Natural killer cell (primary cell): Measurements from ENCODE around the gene GPR157. TPM values are rescaled to one million over a fixed set of nuclear protein-coding genes. Genes with fewer than 3 reads are reported as not detected.

ENCODE experiments used
- ATAC-seq, 3 donors: fragments of 150-1000 bp in 2 of 3; fragments of 200-7000 bp in 1 of 3; cut with Tn5 transposase; 1 replicate in 1 of 3; 2 replicates in 2 of 3; pipeline ENCODE4 v1.10.0; 2021; ENCODE audit warnings: mild to moderate bottlenecking in 2 of 3, moderate library complexity in 2 of 3
- DNase-seq, 2 donors: peaks; one replicate each; pipeline versions ENCODE4 v3.0.0 to v3.0.0-alpha.2; 2013 to 2021; ENCODE audit warnings: mixed read lengths in 1 of 2
- H3K27ac ChIP-seq: one replicate; pipeline ENCODE4 v1.5.1; 2013; ENCODE audit warnings: mild to moderate bottlenecking, low read length
- H3K27me3 ChIP-seq: one replicate; pipeline ENCODE4 v1.6.1; 2013; ENCODE audit warnings: low read length; ENCODE audit not compliant: control insufficient read depth, insufficient read depth
- H3K36me3 ChIP-seq: one replicate; pipeline ENCODE4 v1.6.1; 2013; ENCODE audit warnings: low read length; ENCODE audit not compliant: control insufficient read depth, insufficient read depth
- H3K4me1 ChIP-seq: one replicate; pipeline ENCODE4 v1.6.1; 2013; ENCODE audit warnings: low read length; ENCODE audit not compliant: control insufficient read depth, insufficient read depth
- H3K4me3 ChIP-seq: one replicate; pipeline ENCODE4 v1.5.1; 2013; ENCODE audit warnings: low read length
- H3K9me3 ChIP-seq: one replicate; pipeline ENCODE4 v1.6.1; 2013; ENCODE audit warnings: low read length; ENCODE audit not compliant: control insufficient read depth, insufficient read depth
- H3K27ac Mint-ChIP-seq, 2 donors: one replicate each; pipeline ENCODE4 v1.8.0; 2022; ENCODE audit warnings: mild to moderate bottlenecking in 2 of 2, mixed read lengths in 2 of 2, moderate library complexity in 1 of 2
- H3K27me3 Mint-ChIP-seq, 2 donors: one replicate each; pipeline ENCODE4 v1.8.0; 2022; ENCODE audit warnings: low read depth in 2 of 2, mixed read lengths in 2 of 2
- H3K36me3 Mint-ChIP-seq: one replicate; pipeline ENCODE4 v1.8.0; 2022; ENCODE audit warnings: mixed read lengths
- H3K4me1 Mint-ChIP-seq, 2 donors: one replicate each; pipeline ENCODE4 v1.8.0; 2022; ENCODE audit warnings: mixed read lengths in 2 of 2
- H3K4me3 Mint-ChIP-seq: one replicate; pipeline ENCODE4 v1.8.0; 2022; ENCODE audit warnings: mild to moderate bottlenecking, moderate library complexity, mixed read lengths
- H3K9me3 Mint-ChIP-seq, 2 donors: one replicate each; pipeline ENCODE4 v1.8.0; 2022; ENCODE audit warnings: mixed read lengths in 2 of 2
- CTCF ChIP-seq: fragments of 200-600 bp; IDR thresholded peaks from one replicate; pipeline ENCODE4 v1.8.0; 2022; ENCODE audit warnings: antibody characterized with exemption
- WGBS: methylation state at CpG from one replicate; pipeline ENCODE4 v1.1.7; 2013; ENCODE audit warnings: missing lambda C conversion rate; ENCODE audit not compliant: insufficient coverage; 5-methylcytosine and 5-hydroxymethylcytosine counted together
- intact Hi-C: fragments of 100-400 bp; cut with micrococcal nuclease; formaldehyde crosslinking; loops from one replicate; pipeline ENCODE4 v1.14.2; 2022
- total RNA-seq, 4 donors: library from RNA; stranded (reverse); fragments of 120-200 nt in 1 of 4; gene quantifications; one replicate each; pipeline versions ENCODE4 v1.2.3 to v1.2.4, GENCODE V29; 2013 to 2022

Gene GPR157
- total RNA-seq, 3 donors from 2014 or later (not counting 1 experiment from before 2014, with no cell fraction given): 1.00 to 1.2 (median 1.1) TPM

DNA sequence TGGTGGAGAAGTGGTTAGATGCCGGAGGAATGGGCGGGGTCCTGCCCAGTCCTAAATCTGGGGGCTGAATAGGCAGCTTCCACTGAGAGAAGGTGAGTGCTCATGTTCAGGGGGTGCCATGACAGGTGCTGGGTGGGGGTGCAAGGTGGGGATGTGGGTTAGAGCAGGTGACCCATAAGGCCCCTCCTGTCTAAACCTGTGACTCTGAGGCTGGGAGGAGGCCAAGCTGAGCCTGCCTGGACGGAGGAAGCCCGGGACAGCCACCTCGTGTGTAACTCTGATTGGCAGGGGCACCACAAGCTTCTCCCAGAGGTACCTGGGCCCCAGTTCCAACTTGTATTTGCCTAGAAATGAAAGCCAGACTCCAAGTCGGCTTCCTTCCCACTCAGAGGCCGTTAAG, 10.7 kb downstream of the GPR157 start:
- H3K9me3 ChIP-seq: no peaks in the 10 kb centered on the region
- H3K9me3 Mint-ChIP-seq: no peaks in the 10 kb centered on the region
- DNase-seq (no peak), ATAC-seq (no peak)
- H3K27ac ChIP-seq: no peak overlapping the region
- H3K27me3 ChIP-seq: no peaks in the 10 kb centered on the region
- TF ChIP-seq CTCF: no peak
- no peak overlapping the region for H3K4me3 Mint-ChIP-seq
- H3K4me1 Mint-ChIP-seq: peaks cover 0 to 5% of the 10 kb centered on the region in 2 donors
- H3K36me3 Mint-ChIP-seq: no peaks in the 10 kb centered on the region
- no peak overlapping the region for H3K27ac Mint-ChIP-seq
- H3K36me3 ChIP-seq: no peaks in the 10 kb centered on the region
- peaks cover 13% of the 10 kb centered on the region for H3K4me1 ChIP-seq
- peaks cover 0 to 10% of the 10 kb centered on the region in 2 donors for H3K27me3 Mint-ChIP-seq
- intact Hi-C loops: no loop called here
- H3K4me3 ChIP-seq: no peak overlapping the region
- WGBS: 88% methylated on average over 7 of the region's 7 CpGs

DNA sequence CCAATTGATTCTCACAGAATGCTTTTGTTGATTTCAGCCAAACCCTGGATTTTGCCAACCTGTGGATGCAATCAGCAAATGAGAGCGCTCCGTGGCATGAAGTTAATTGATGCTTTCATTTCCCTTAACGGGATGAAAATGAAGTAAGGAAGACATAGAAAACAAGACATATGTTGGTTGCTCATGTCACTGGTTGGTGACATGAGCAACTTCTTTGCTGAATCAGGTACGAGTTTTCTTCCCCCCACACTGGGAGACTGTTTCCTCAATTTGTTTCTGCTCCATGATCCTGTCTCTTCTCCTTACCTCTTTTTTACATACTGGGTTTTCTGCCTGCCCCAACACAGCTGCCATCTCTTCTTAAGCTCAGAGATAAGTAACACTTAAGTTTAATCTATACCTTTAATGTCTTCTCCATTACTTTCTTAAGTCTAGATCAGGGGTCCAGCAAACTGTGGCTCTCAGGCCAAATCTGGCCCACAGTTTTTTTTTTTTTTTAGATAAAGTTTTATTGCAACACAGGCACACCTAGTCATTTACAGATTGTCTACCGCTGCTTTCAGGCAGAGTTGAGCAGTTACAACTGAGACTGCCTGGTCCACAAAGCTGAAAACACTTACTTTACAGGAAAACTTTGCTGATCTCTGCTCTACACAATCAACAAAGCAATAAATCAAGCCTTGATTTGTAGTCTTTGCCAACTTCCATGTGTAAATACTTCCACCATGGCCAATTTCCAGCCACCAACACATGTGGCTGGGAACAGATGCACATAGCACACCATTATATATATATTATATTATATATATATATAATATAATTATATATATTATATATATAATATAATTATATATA, 13.3 kb downstream of the GPR157 start:
- no peaks in the 10 kb centered on the region for H3K27me3 ChIP-seq
- ATAC-seq: no peak
- Mint-ChIP-seq H3K27ac (no peak overlapping the region), H3K4me3 (no peak overlapping the region), H3K4me1 (no peaks in the 10 kb centered on the region), H3K27me3 (peaks cover 0 to 3% of the 10 kb centered on the region in 2 donors), H3K36me3 (no peaks in the 10 kb centered on the region), H3K9me3 (no peaks in the 10 kb centered on the region)
- no peak for TF ChIP-seq CTCF
- WGBS: 82% methylated on average over 5 of the region's 5 CpGs
- DNase-seq: no peak
- H3K4me1 ChIP-seq: peaks cover 4% of the 10 kb centered on the region
- H3K9me3 ChIP-seq: no peaks in the 10 kb centered on the region
- H3K36me3 ChIP-seq: no peaks in the 10 kb centered on the region
- intact Hi-C loops: no loop called here
- H3K4me3 ChIP-seq: no peak overlapping the region
- H3K27ac ChIP-seq: no peak overlapping the region

- intact Hi-C loops: no loop called here
- Histone ChIP-seq H3K27ac (no peak overlapping the region), H3K9me3 (no peaks in the 10 kb centered on the region), H3K4me3 (no peak overlapping the region), H3K4me1 (no peaks in the 10 kb centered on the region), H3K27me3 (no peaks in the 10 kb centered on the region), H3K36me3 (no peaks in the 10 kb centered on the region)
- Mint-ChIP-seq H3K36me3 (no peaks in the 10 kb centered on the region), H3K4me1 (no peaks in the 10 kb centered on the region), H3K4me3 (no peak overlapping the region), H3K9me3 (no peaks in the 10 kb centered on the region), H3K27me3 (peaks cover 0 to 3% of the 10 kb centered on the region in 2 donors), H3K27ac (no peak overlapping the region)
- TF ChIP-seq CTCF: no peak
- DNase-seq (no peak), ATAC-seq (no peak)
- WGBS: 91% methylated on average over 13 of the region's 13 CpGs
Measured at GRCh38 chr1:9112961-9113880, 15.7 kb downstream of the GPR157 start.
